ENCODE results near the gene HEATR5B.

The HEATR5B gene

GRCh38 chr2:36963106-36963505, 121.1 kb downstream of the HEATR5B start:
- H3K9me2 ChIP-seq (ENCODE audit: low read depth, low read length): no peaks in the 10 kb centered on the region
- no peaks in the 10 kb centered on the region for H4K20me1 ChIP-seq (ENCODE audit: insufficient read depth, low read length)
- H3K4me3 ChIP-seq (ENCODE audit: low read depth, low read length, poor library complexity, severe bottlenecking): no peak overlapping the region
- no peak overlapping the region for H3K9ac ChIP-seq (ENCODE audit: low read length)
- peaks cover 26% of the 10 kb centered on the region for H3K4me1 ChIP-seq (ENCODE audit: insufficient read depth, low read length, severe bottlenecking)
- no peaks in the 10 kb centered on the region for H3K27me3 ChIP-seq (ENCODE audit: insufficient read depth, low read length)
- no peaks in the 10 kb centered on the region for H3K9me3 ChIP-seq (ENCODE audit: low read length)
- H3K27ac ChIP-seq (ENCODE audit: low read depth, low read length, poor library complexity, severe bottlenecking): no peak overlapping the region
- no peaks in the 10 kb centered on the region for H3F3A ChIP-seq (ENCODE audit: insufficient read depth, low read length)
- 0 out of 2 replicates have a peak, but pooled peaks cover 4% of the 10 kb centered on the region for H3K36me3 ChIP-seq (ENCODE audit: insufficient read depth, low read length)
- H3K4me2 ChIP-seq (ENCODE audit: low read length): no peak overlapping the region
- TF ChIP-seq EZH2 (IDR thresholded peaks at IDR 0.05; ENCODE audit: borderline replicate concordance, low read length) (no peak), CTCF (IDR thresholded peaks at IDR 0.05; ENCODE audit: low read length) (no peak)
- H2AFZ ChIP-seq (ENCODE audit: low read length): no peak overlapping the region
- H3K79me2 ChIP-seq (ENCODE audit: insufficient read depth, low read length): peaks cover 60% of the 10 kb centered on the region

GRCh38 chr2:36960773-36961172, 123.4 kb downstream of the HEATR5B start:
- H3K9me3 ChIP-seq (ENCODE audit: low read length): no peaks in the 10 kb centered on the region
- H4K20me1 ChIP-seq (ENCODE audit: insufficient read depth, low read length): no peaks in the 10 kb centered on the region
- peaks cover 27% of the 10 kb centered on the region for H3K4me1 ChIP-seq (ENCODE audit: insufficient read depth, low read length, severe bottlenecking)
- H3K9me2 ChIP-seq (ENCODE audit: low read depth, low read length): no peaks in the 10 kb centered on the region
- H3K27ac ChIP-seq (ENCODE audit: low read depth, low read length, poor library complexity, severe bottlenecking): no peak overlapping the region
- no peaks in the 10 kb centered on the region for H3F3A ChIP-seq (ENCODE audit: insufficient read depth, low read length)
- peaks cover 77% of the 10 kb centered on the region for H3K79me2 ChIP-seq (ENCODE audit: insufficient read depth, low read length)
- no peak overlapping the region for H3K4me2 ChIP-seq (ENCODE audit: low read length)
- 0 out of 2 replicates have a peak, but pooled peaks cover 4% of the 10 kb centered on the region for H3K36me3 ChIP-seq (ENCODE audit: insufficient read depth, low read length)
- TF ChIP-seq CTCF (IDR thresholded peaks at IDR 0.05; ENCODE audit: low read length): no peak
- no peak for TF ChIP-seq EZH2 (IDR thresholded peaks at IDR 0.05; ENCODE audit: borderline replicate concordance, low read length)
- no peak overlapping the region for H2AFZ ChIP-seq (ENCODE audit: low read length)
- no peak overlapping the region for H3K4me3 ChIP-seq (ENCODE audit: low read depth, low read length, poor library complexity, severe bottlenecking)
- H3K9ac ChIP-seq (ENCODE audit: low read length): no peak overlapping the region
- no peaks in the 10 kb centered on the region for H3K27me3 ChIP-seq (ENCODE audit: insufficient read depth, low read length)

- no peaks in the 10 kb centered on the region for H3K9me3 ChIP-seq (ENCODE audit: low read length)
- H3K36me3 ChIP-seq (ENCODE audit: insufficient read depth, low read length): 0 out of 2 replicates have a peak, but pooled peaks cover 4% of the 10 kb centered on the region
- H3K9ac ChIP-seq (ENCODE audit: low read length): no peak overlapping the region
- peaks cover 79% of the 10 kb centered on the region for H3K79me2 ChIP-seq (ENCODE audit: insufficient read depth, low read length)
- peaks cover 29% of the 10 kb centered on the region for H3K4me1 ChIP-seq (ENCODE audit: insufficient read depth, low read length, severe bottlenecking)
- no peak overlapping the region for H3K4me2 ChIP-seq (ENCODE audit: low read length)
- no peak overlapping the region for H3K4me3 ChIP-seq (ENCODE audit: low read depth, low read length, poor library complexity, severe bottlenecking)
- H4K20me1 ChIP-seq (ENCODE audit: insufficient read depth, low read length): no peaks in the 10 kb centered on the region
- no peak overlapping the region for H2AFZ ChIP-seq (ENCODE audit: low read length)
- no peaks in the 10 kb centered on the region for H3K9me2 ChIP-seq (ENCODE audit: low read depth, low read length)
- H3K27me3 ChIP-seq (ENCODE audit: insufficient read depth, low read length): no peaks in the 10 kb centered on the region
- no peaks in the 10 kb centered on the region for H3F3A ChIP-seq (ENCODE audit: insufficient read depth, low read length)
- TF ChIP-seq EZH2 (IDR thresholded peaks at IDR 0.05; ENCODE audit: borderline replicate concordance, low read length): no peak
- no peak for TF ChIP-seq CTCF (IDR thresholded peaks at IDR 0.05; ENCODE audit: low read length)
- no peak overlapping the region for H3K27ac ChIP-seq (ENCODE audit: low read depth, low read length, poor library complexity, severe bottlenecking)
These were observed 124.0 kb downstream of the HEATR5B start for GRCh38 chr2:36960005-36960675.
